PC-3 (cell line): ENCODE results near the gene SNTG2. TPM values are rescaled to one million over a fixed set of nuclear protein-coding genes. Genes with fewer than 3 reads are reported as not detected.

ENCODE experiments used
- ATAC-seq: fragments of 200-7000 bp; cut with Tn5 transposase; 2 replicates; pipeline ENCODE4 v1.9.1; 2020; ENCODE audit warnings: mild to moderate bottlenecking, moderate library complexity
- BruUV-seq: library from RNA; stranded (reverse); fragments of 400-500 nt; replicated peaks from 2 replicates; lab custom pipeline; 2021; lab: Mats Ljungman, UMichigan
- CTCF ChIA-PET: fragments of 300-600 bp; sonication (Branson Sonifier 250); formaldehyde crosslinking; loops from one replicate; lab custom pipeline; 2022; ENCODE audit warnings: antibody characterized with exemption; lab: Charles Lee
- POLR2A ChIA-PET: fragments of 300-600 bp; sonication (Branson Sonifier 250); formaldehyde crosslinking; loops from one replicate; lab custom pipeline; 2022; ENCODE audit warnings: antibody characterized with exemption; ENCODE audit not compliant: unreplicated experiment; lab: Charles Lee
- DNase-seq: peaks from one replicate; pipeline ENCODE4 v3.0.0-alpha.2; 2015
- H2AFZ ChIP-seq: fragments of 300-600 bp; sonication (generic); 2 replicates; pipeline ENCODE4 v1.6.0; 2016; ENCODE audit warnings: antibody characterized with exemption, low read length
- H3F3A ChIP-seq: fragments of 300-600 bp; sonication (generic); one replicate; pipeline ENCODE4 v1.6.0; 2017; ENCODE audit warnings: antibody characterized with exemption, low read length, control low read depth, mild to moderate bottlenecking; ENCODE audit not compliant: unreplicated experiment
- H3K27ac ChIP-seq: fragments of 300-600 bp; sonication (generic); 2 replicates; pipeline ENCODE4 v1.5.1; 2016; ENCODE audit warnings: mild to moderate bottlenecking, low read length
- H3K27me3 ChIP-seq: fragments of 300-600 bp; sonication (generic); 2 replicates; pipeline ENCODE4 v1.6.1; 2016; ENCODE audit warnings: low read length, mixed read lengths
- H3K36me3 ChIP-seq: fragments of 300-600 bp; sonication (generic); 2 replicates; pipeline ENCODE4 v1.6.1; 2016; ENCODE audit warnings: low read depth, mixed run types, low read length, mixed read lengths
- H3K4me1 ChIP-seq: fragments of 300-600 bp; sonication (generic); 2 replicates; pipeline ENCODE4 v1.5.1; 2016; ENCODE audit warnings: low read length; ENCODE audit not compliant: insufficient read depth
- H3K4me2 ChIP-seq: fragments of 300-600 bp; sonication (generic); 2 replicates; pipeline ENCODE4 v1.6.0; 2016; ENCODE audit warnings: low read length
- H3K4me3 ChIP-seq: fragments of 300-600 bp; sonication (generic); 2 replicates; pipeline ENCODE4 v1.5.1; 2016; ENCODE audit warnings: mild to moderate bottlenecking, low read length, mixed read lengths
- H3K79me2 ChIP-seq: fragments of 300-600 bp; sonication (generic); 2 replicates; pipeline ENCODE4 v1.6.1; 2017; ENCODE audit warnings: low read length, mixed read lengths
- H3K9ac ChIP-seq: fragments of 300-600 bp; sonication (generic); 2 replicates; pipeline ENCODE4 v1.6.0; 2016; ENCODE audit warnings: mild to moderate bottlenecking, low read length
- H3K9me2 ChIP-seq: fragments of 300-600 bp; sonication (generic); replicated peaks from 2 replicates; pipeline ENCODE4 v1.6.1; 2016; ENCODE audit warnings: mixed run types, low read length, mixed read lengths
- H3K9me3 ChIP-seq: fragments of 300-600 bp; sonication (generic); 2 replicates; pipeline ENCODE4 v1.6.1; 2016; ENCODE audit warnings: low read length, mixed read lengths
- H4K20me1 ChIP-seq: fragments of 300-600 bp; sonication (generic); 2 replicates; pipeline ENCODE4 v1.6.1; 2016; ENCODE audit warnings: low read length, mixed read lengths
- CTCF ChIP-seq: fragments of 300-600 bp; sonication (generic); conservative IDR thresholded peaks from 2 replicates; pipeline ENCODE4 v1.5.1; 2017; ENCODE audit warnings: antibody characterized with exemption, low read depth, mild to moderate bottlenecking, low read length
- EZH2 ChIP-seq: fragments of 300-600 bp; sonication (generic); IDR thresholded peaks from one replicate; pipeline ENCODE4 v1.6.1; 2017; ENCODE audit warnings: antibody characterized with exemption, mild to moderate bottlenecking, low read length; ENCODE audit not compliant: unreplicated experiment
- EZH2phosphoT487 ChIP-seq: fragments of 300-600 bp; sonication (generic); IDR thresholded peaks from 2 replicates; pipeline ENCODE4 v1.6.1; 2018; ENCODE audit warnings: mild to moderate bottlenecking, antibody characterized with exemption, low read length, borderline replicate concordance
- intact Hi-C: fragments of 100-400 bp; cut with micrococcal nuclease; formaldehyde crosslinking; loops from 2 replicates; pipeline ENCODE4 v1.9.0; 2023
- total RNA-seq: library from RNA; depleted of rRNA; stranded (reverse); fragments of >200 nt; gene quantifications from 2 replicates; pipeline ENCODE4 v1.2.3, GENCODE V29; 2014

The SNTG2 gene
- total RNA-seq, 1 experiment from 2014 or later: not detected

GRCh38 chr2:1403565-1403964 lies 452.9 kb downstream of the SNTG2 start:
- TF ChIP-seq CTCF (no peak), EZH2 (no peak), EZH2phosphoT487 (no peak)
- no peaks in the 10 kb centered on the region for H3F3A ChIP-seq
- ATAC-seq: no peak
- H3K36me3 ChIP-seq: no peaks in the 10 kb centered on the region
- H3K9ac ChIP-seq: no peak overlapping the region
- POLR2A ChIA-PET: no interaction called here
- no peaks in the 10 kb centered on the region for H4K20me1 ChIP-seq
- H2AFZ ChIP-seq: no peak overlapping the region
- intact Hi-C loops: no loop called here
- DNase-seq: no peak
- H3K4me2 ChIP-seq: no peak overlapping the region
- H3K4me3 ChIP-seq: no peak overlapping the region
- peaks cover 90% of the 10 kb centered on the region for H3K27me3 ChIP-seq
- no peaks in the 10 kb centered on the region for H3K9me2 ChIP-seq
- no peaks in the 10 kb centered on the region for H3K9me3 ChIP-seq
- H3K27ac ChIP-seq: no peak overlapping the region
- BruUV-seq: no TSS peak
- H3K79me2 ChIP-seq: no peaks in the 10 kb centered on the region
- CTCF ChIA-PET: no interaction called here
- H3K4me1 ChIP-seq: no peaks in the 10 kb centered on the region

DNA sequence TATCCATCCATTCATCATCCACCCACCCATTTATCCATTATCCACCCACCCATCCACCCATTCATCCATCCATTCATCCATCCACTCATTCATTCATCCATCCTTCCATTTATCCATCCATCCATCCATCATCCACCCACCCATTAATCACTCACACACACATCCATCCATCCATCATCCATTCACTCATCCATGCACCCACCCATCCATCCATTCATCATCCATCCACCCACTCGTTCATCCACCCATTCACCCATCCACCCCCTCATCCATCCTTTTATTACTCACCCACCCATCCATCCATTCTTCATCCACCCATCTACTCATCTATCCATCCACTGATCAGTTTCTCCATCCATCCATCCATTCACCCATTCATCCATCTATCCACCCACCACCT lies 454.5 kb downstream of the SNTG2 start:
- intact Hi-C loops: no loop called here
- ATAC-seq (no peak), DNase-seq (no peak)
- H3K4me1 ChIP-seq: no peaks in the 10 kb centered on the region
- no peaks in the 10 kb centered on the region for H3K79me2 ChIP-seq
- CTCF ChIA-PET: no interaction called here
- BruUV-seq: no TSS peak
- H3K27ac ChIP-seq: no peak overlapping the region
- no peaks in the 10 kb centered on the region for H3K9me2 ChIP-seq
- TF ChIP-seq EZH2phosphoT487 (no peak), CTCF (no peak), EZH2 (no peak)
- POLR2A ChIA-PET: no interaction called here
- H2AFZ ChIP-seq: no peak overlapping the region
- no peaks in the 10 kb centered on the region for H4K20me1 ChIP-seq
- no peaks in the 10 kb centered on the region for H3F3A ChIP-seq
- H3K9me3 ChIP-seq: no peaks in the 10 kb centered on the region
- H3K4me2 ChIP-seq: no peak overlapping the region
- H3K4me3 ChIP-seq: no peak overlapping the region
- H3K27me3 ChIP-seq: peaks cover 90% of the 10 kb centered on the region
- H3K9ac ChIP-seq: no peak overlapping the region
- no peaks in the 10 kb centered on the region for H3K36me3 ChIP-seq

DNA sequence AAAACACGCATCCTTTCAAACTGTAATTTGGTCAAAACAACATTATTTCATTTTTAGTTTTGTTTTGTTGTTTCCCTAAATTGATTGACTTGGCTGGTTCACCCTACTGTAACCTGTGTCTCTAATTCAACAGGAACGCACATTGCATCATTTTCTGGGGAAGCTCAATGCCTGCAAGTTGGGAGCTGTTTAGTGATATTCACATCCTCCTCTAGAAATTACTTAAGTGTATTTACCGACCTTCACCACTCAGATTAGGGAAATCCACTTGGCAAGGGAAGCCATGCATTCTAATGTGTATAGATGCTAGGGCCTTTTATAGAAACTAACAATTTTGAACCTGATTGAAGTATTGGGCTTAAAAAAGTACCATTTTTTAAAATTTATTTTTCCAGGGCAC lies 455.3 kb downstream of the SNTG2 start:
- BruUV-seq: no TSS peak
- Histone ChIP-seq H3K4me1 (no peaks in the 10 kb centered on the region), H3K27me3 (peaks cover 90% of the 10 kb centered on the region), H3F3A (no peaks in the 10 kb centered on the region), H3K9ac (no peak overlapping the region), H3K9me2 (no peaks in the 10 kb centered on the region), H3K4me3 (no peak overlapping the region), H3K36me3 (no peaks in the 10 kb centered on the region), H3K9me3 (no peaks in the 10 kb centered on the region), H3K4me2 (no peak overlapping the region), H4K20me1 (no peaks in the 10 kb centered on the region), H2AFZ (no peak overlapping the region), H3K79me2 (no peaks in the 10 kb centered on the region), H3K27ac (no peak overlapping the region)
- TF ChIP-seq CTCF (no peak), EZH2phosphoT487 (no peak), EZH2 (no peak)
- no peak for DNase-seq
- intact Hi-C loops: no loop called here
- ChIA-PET POLR2A (no interaction called here), CTCF (no interaction called here)
- no peak for ATAC-seq
